NOMO-1 treated with DMSO at 0.1 percent for 48 hours (cell line): Measurements from ENCODE around the gene PTPN5.
A peak's percentile ranks its signal among the peaks of the same experiment; 100 is the strongest.

Experiments used
- DNase-seq: peaks from one replicate; lab custom pipeline; 2025; ENCODE audit not compliant: unreplicated experiment; lab: John Stamatoyannopoulos, UW

Gene PTPN5

DNA sequence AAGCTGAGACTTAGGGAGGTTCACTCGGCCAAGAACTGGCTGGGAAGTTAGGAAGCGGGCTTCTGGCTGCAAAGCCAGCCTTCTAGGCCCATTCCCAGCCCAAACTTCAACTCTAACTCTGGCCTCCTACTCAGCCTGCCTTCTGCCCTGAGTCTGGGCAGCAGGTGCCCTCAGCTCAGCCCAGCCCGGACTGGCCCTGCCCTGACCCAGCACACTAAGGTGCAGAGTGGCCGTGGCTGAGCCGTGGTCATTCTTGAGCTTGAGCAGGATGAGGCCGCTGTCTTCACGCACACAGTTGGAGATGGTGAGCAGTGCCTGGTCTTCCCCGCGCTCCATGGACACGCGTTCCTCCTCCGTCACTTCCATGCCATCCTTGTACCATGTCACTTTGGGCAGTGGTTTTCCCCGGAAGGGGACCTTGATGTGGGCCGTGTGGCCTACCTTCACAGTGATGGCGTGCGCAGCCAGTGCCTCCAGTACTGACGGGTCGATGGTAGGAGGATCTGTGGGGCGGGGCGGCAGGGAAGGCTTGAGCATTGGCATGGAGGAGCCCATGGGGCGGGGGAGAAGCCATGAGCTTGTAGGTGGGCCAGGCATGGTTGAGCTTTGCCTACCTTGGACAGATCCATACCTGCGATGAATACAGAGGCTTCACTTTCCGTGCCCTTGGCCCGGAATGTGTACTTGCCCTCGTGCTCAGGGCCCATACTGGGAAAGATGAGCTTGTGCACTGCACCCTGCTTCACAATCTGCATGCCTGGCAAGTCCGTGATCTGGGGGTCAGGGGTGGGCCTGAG is 77.8 kb downstream of the PTPN5 start:
- DNase-seq = no peak

GRCh38 chr11:18710545-18710944 is 81.1 kb downstream of the PTPN5 start:
- DNase-seq = no peak

GRCh38 chr11:18709414-18709813 is 82.2 kb downstream of the PTPN5 start:
- DNase-seq = no peak

DNA sequence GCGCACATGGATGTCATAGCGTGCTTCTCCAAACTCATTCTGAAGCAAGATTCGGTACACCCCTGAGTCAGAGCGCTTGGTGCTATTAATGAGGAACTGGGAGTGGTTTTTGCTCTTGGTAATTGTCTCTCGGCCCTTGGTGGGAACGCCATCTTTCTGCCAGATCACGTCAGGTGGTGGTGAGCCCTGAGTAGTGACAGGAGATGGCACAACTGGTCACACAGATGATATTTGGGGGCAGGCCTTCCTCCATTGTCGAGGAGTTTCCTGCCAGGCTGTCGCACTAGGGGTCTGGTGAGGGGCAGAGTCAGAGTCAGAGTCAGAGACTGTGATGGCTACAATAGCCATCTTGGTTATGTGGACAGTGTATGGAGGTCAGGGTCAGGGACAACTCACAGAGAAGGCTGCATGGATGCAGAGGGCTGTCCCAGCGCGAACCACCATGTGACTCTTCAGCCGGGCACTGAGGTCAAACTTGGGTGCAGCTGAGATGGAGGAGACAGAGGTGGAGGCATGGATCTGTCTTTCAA is 83.7 kb downstream of the PTPN5 start:
- peak; percentile 49 for DNase-seq

DNA sequence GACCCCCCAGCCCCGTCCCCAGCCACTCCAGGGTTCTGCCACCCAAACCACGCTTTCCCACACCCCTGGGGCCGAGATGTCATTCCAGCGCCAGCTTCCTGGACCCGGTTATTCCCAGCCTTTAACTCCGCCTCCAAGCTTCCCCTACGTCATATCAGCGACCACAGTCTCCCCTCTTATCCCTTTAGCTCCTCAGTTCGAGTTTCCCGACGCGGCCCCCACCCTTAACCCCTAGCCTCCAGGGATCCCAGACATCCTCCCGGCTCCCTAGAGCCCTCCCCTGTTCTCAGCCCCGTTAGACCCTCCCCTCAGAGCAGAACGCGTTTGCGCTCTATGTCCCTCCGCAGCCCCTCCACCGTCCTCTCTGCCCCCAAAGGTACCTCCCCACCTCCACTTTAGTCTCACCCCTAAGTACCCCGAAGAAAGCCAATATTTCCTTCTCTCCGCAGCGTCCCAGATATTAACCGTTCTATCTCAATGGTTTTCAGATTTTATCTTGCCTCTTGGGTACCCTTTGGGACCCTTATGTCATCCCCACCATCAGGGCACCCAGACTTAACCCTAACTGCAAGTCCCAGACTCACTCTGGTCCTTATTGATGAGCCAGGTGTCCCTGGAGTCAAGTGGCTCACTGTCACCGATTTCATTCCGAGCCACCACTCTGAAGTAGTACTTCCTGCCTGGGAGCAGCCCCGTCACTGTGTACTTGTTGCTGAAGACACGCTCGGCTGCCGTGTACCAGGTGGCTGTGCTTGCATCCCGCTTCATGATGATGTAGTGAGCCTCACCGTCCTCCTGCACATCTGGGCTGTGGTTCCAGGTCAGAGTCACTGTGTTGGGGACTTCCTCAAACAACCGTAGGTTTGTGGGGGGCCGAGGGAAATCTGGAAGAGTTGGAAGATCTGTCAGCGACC is 85.0 kb downstream of the PTPN5 start:
- DNase-seq = no peak

DNA sequence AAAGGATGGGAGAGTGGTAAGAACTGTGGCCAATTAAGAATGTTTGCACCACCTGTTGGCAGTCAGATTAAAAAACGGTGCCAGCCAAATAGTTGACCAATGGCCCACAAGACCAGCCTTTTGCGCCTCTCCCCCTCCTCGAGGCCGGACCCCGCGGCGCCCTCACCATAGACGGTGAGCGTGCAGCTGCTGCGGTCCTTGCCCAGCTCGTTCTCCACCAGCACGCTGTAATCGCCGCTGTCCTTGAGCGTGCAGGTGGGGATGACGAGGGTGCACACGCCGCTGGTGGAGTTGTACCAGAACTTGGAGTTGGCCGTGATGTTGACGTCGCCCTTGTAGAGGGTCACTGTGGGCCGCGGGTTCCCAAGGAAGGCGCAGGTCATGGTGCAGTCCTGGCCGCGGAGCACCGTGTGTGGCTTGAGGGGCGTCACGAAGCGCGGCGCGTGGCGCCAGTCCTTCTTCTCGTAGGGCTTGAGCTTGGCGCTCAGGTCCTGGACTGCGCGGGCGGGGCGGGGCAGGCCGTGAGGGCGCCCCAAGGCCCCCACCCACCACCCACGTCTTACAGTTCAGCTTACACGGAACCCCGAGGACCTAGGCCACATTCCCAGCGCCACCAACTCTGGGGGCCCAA is 85.8 kb downstream of the PTPN5 start:
- no peak for DNase-seq

DNA sequence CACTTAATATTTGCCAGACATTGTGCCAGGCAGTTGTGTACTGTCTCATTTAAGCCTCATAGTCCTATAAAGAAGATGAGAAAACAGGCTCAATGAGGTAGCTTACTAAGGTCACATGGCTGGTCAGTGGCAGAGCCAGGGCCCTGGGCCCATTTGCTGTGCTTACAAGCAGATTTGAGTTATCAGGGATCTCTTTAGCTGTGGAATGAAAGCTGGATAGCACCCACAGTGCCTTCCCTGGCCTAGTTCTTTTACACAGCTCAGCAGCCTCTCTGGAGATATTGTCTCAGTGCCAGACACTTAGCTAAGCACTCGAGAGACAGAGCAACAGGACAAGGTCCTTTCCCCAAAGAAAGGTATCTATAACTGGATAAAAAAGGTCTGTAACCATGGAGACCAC is 86.9 kb downstream of the PTPN5 start:
- DNase-seq = no peak

GRCh38 chr11:18704045-18704645 is 87.5 kb downstream of the PTPN5 start:
- no peak for DNase-seq

DNA sequence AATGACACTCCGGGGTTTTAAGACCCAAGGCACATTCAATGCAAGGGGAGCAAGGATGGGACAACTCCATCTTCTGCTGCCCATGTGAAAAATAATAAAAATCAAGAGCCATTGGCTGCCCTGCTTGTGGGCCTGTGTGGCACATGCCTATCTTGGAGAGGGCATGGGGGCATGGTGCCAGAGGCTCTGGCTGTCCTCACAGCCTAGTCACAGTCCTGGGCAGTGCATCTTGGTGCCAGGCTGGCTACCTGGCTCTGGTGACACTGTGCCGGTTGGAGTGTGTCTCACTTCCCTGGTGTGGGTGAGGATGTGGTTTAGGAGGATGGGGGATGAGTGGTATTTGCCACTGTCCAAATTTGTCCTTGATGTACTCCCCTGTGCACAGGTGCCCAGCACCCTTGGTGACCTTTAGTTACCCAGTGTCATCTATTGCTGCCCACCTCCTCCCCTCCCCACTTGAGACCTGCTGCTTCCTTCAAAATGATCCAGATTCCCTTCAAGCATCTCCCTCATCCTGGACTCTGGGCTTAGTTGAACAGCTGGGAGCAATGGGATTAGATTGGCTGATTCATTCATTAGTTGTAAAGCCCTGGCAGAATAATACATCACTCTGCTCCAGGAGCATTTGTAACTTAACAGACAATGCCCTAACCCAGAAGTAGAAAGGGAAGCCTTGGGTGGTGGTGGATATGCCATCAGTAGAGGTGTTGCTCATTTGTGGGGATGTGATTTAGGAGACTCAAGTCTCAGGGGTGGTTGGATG is 88.4 kb downstream of the PTPN5 start:
- DNase-seq = no peak

GRCh38 chr11:18701614-18702216 is 89.9 kb downstream of the PTPN5 start:
- no peak for DNase-seq

GRCh38 chr11:18700872-18701271 is 90.7 kb downstream of the PTPN5 start:
- no peak for DNase-seq

DNA sequence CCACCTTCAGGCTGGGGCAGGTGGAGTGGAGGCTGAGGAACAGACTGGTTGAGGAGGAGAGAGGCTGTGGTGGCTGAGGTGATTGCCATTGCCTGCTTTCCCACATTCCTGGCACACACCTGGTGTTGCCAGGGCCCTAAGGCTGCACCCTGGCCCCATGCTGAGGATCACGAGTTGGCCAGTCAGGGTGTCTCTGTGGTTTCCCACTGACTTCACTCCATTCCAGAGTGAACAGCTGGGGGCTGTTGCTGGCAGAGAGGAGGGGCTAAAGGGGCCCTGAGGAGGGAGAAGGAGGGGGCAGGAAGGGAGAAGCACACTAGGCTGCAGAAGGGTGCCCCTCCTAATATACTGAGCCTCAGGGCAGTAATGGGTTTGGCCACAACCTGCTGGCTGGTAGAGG is 91.2 kb downstream of the PTPN5 start:
- no peak for DNase-seq

DNA sequence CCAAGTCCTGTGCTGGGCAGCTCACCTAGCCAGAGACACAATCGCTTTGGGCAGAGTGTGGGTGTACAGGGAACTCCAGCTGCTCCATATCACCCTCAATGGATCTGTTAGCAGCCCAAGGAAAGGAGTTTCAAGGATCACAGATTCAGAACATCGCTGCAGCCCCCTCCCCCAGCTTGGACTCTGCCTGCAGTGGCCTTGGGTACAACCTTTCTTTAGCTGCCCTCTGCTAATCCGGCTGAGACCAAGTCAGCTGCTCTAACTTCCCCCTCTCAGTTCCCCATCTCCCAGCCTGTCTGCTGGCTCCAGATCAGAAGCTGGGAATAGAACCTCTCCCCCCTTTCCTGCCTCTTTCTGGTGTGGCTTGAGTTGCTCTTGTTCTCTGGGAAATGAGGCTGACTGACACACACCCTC is 91.7 kb downstream of the PTPN5 start:
- no peak for DNase-seq

DNA sequence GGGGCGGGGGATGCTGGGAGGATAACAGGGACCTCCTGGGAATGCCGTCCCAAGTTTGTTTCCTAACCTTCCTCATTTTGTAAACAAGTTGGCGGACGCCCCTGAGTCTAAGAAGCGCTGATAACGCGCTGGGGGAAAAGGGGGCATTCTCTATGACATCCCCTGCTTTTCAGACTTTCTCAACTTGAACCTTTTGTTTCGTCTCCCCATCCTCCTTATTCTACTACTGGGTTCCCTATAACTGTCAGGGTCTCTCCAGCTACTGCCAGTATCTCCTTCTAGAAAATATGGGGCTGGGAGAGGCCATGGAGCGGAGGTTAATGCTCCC is 92.4 kb downstream of the PTPN5 start:
- no peak for DNase-seq

DNA sequence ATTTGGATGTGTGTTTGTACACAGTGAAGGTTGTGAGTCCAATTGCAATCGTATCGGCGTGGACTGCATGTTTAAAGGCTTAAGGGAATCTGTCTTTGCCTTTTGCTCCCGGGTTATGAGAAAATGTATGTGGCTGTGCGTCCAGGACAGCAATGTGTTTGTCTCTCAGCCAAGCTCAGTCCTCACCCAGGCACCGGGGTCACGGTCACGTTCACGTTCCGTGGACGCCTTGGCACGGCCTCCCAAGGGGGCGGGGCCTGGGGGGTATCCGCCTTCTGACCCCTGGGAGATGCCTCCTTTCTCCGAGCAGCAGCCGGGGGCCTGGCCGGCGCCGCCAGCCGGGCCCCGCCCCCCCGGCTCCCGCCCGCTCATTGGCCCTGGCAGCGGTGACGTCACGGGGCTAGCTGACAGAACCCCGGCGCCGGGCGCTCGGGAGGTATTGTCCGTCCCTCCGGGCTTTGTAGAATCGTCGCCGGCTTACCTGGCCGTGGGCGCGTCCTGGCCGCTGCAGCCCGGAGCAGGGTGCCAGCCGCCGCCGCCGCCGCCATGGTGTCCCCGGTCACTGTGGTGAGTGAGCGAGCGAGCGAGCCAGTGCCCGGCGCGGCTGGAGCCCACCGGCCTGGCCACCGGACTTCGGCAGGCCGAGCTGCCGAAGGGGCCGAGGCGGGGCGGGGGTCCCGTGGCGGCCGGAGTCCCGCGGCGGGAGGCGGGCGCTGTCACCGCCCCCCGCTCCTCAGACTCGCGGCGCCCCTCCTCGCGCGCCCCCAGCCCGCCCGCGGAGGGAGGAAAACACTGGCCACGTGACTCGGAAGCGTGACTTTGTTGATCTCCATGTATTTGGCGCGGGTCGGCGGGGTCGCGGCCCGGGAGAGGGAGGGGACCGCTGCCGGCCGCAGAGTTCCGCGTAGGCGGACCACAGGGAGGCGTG is 93.0 kb downstream of the PTPN5 start, which contains the start of gene TMEM86A:
Gene TMEM86A (plus strand): TSS at position 439 of the 928 bp plus-strand sequence. CDS start 108 bp downstream, at position 547.
- DNase-seq = peak; percentile 81

DNA sequence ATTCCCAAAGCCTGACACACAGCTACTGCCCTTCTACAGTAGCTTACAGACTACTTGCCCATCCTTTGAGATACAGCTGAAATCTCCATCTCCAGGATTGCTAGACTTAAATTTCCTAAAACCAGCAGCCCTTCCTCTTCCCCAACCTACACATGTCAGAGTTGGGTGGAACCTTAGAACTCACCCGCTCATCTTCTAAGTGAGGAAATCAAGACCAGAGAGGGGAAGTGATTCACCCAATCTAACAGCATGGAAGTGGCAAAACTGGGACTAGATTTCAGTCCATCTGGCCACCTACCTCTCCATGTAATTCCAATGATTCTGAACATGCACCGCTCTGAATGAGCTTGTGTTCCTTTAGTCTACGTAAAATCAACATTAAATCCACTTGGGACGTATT is 94.0 kb downstream of the PTPN5 start:
- DNase-seq = peak; percentile 12

DNA sequence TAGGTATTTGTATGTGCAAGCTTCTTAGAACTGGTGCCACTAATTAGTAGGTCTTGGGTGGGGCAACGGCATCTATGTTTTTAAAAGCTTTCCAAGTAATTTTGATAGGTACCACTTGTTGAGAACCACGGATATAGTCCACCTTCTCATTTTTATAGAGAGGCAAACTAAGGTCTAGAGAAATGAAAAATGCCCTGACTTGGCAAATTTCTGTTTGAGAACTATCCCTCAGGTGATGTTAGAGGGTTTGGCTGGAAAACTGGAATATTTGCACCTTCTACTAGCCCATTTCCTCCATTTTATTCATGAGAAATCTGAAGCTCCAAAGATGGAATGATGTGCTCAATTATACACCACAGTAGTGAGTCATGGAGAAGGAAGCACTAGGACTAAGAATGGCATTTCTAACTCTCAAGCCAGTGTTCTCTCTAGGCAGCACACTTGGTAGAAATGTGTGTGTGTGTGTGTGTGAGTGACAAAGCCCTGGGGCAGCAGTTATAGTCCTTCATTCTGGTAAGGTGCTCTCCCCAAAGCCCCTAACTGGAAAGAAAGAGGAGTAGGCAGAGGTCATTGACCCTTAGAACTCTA is 94.9 kb downstream of the PTPN5 start:
- DNase-seq = no peak
